GM21526 (cell line): Measurements from ENCODE around the gene DHX32.
"Not testable (repeated sequence)": the region's sequence is repeated elsewhere in the genome, so short reads cannot be mapped to it uniquely, and the experiment has no call there.

Experiments used
- ATAC-seq: cut with Tn5 transposase; IDR thresholded peaks from one replicate; pipeline ENCODE4 v1.9.1; 2021; ENCODE audit warnings: moderate library complexity; ENCODE audit not compliant: unreplicated experiment, low FRiP score

Gene DHX32

GRCh38 chr10:125896088-125896934, 15.2 kb upstream of the DHX32 start, which contains the start of gene FANK1:
Gene FANK1 (plus strand): TSS chr10:125896564. CDS start chr10:125896643, 79 bp downstream.
- peak; percentile 91 for ATAC-seq

- peak; percentile 51 for ATAC-seq
Measured at GRCh38 chr10:125895130-125896087, 14.3 kb upstream of the DHX32 start.

- not testable (repeated sequence) for ATAC-seq
Measured at GRCh38 chr10:125894176-125894575, 13.1 kb upstream of the DHX32 start.

- not testable (repeated sequence) for ATAC-seq
Measured at GRCh38 chr10:125892402-125892801, 11.3 kb upstream of the DHX32 start.

- ATAC-seq, result not testable (repeated sequence)
Measured at GRCh38 chr10:125889441-125889840, 8.3 kb upstream of the DHX32 start.

GRCh38 chr10:125886914-125887512, 5.9 kb upstream of the DHX32 start:
- no peak for ATAC-seq

- ATAC-seq, result no peak
Measured at GRCh38 chr10:125883211-125883610, 2.1 kb upstream of the DHX32 start.

- no peak for ATAC-seq
Measured at GRCh38 chr10:125882596-125882995, 1.5 kb upstream of the DHX32 start.

GRCh38 chr10:125880719-125881118, 373 bp downstream of the DHX32 start:
- no peak for ATAC-seq

GRCh38 chr10:125878957-125879835, 1.9 kb downstream of the DHX32 start:
- ATAC-seq, result no peak

- ATAC-seq, result no peak
Measured at GRCh38 chr10:125871338-125871737, 9.8 kb downstream of the DHX32 start.

GRCh38 chr10:125868372-125868975, 12.6 kb downstream of the DHX32 start:
- ATAC-seq, result no peak

GRCh38 chr10:125866421-125867029, 14.6 kb downstream of the DHX32 start:
- no peak for ATAC-seq

- no peak for ATAC-seq
Measured at GRCh38 chr10:125865120-125865519, 16.0 kb downstream of the DHX32 start.

- no peak for ATAC-seq
Measured at GRCh38 chr10:125859128-125859817, 21.8 kb downstream of the DHX32 start.

- no peak for ATAC-seq
Measured at GRCh38 chr10:125857185-125857760, 23.8 kb downstream of the DHX32 start.

- ATAC-seq, result no peak
Measured at GRCh38 chr10:125852487-125852886, 28.6 kb downstream of the DHX32 start.
